OCI-LY7 (cell line): ENCODE measurements around the gene TBC1D8. TPM values are rescaled to one million over a fixed set of nuclear protein-coding genes. Genes with fewer than 3 reads are reported as not detected.

Experiments used
- BruUV-seq: library from RNA; stranded (reverse); fragments of 400-500 nt; replicated peaks from 2 replicates; lab custom pipeline; 2021; lab: Mats Ljungman, UMichigan
- CTCF ChIA-PET: fragments of 300-600 bp; sonication (Branson Sonifier 250); formaldehyde crosslinking; loops from one replicate; lab custom pipeline; 2022; ENCODE audit warnings: antibody characterized with exemption; ENCODE audit not compliant: unreplicated experiment; lab: Charles Lee
- POLR2A ChIA-PET: fragments of 300-600 bp; sonication (Branson Sonifier 250); formaldehyde crosslinking; loops from one replicate; lab custom pipeline; 2022; ENCODE audit warnings: antibody characterized with exemption; lab: Charles Lee
- DNase-seq: peaks from one replicate; pipeline ENCODE4 v3.0.0-alpha.2; 2015; ENCODE audit warnings: low spot score
- H2AFZ ChIP-seq: fragments of 200-600 bp; sonication (generic), shearing (Covaris generic); 2 replicates; pipeline ENCODE4 v1.6.1; 2014; ENCODE audit warnings: mild to moderate bottlenecking, antibody characterized with exemption, low read length, moderate library complexity
- H3K27ac ChIP-seq: fragments of 200-600 bp; sonication (generic); 2 replicates; pipeline ENCODE4 v1.5.1; 2014; ENCODE audit warnings: mixed run types, low read depth, mild to moderate bottlenecking, moderate library complexity, low read length, inconsistent platforms; ENCODE audit not compliant: poor library complexity, severe bottlenecking
- H3K36me3 ChIP-seq: fragments of 200-600 bp; sonication (generic); 2 replicates; pipeline ENCODE4 v1.6.1; 2014; ENCODE audit warnings: mild to moderate bottlenecking, antibody characterized with exemption, low read length, moderate library complexity, mixed read lengths; ENCODE audit not compliant: insufficient read depth
- H3K4me1 ChIP-seq: fragments of 200-600 bp; sonication (generic); 2 replicates; pipeline ENCODE4 v1.5.1; 2014; ENCODE audit warnings: mild to moderate bottlenecking, low read length; ENCODE audit not compliant: insufficient read depth, poor library complexity, severe bottlenecking
- H3K4me2 ChIP-seq: fragments of 200-600 bp; sonication (generic); 2 replicates; pipeline ENCODE4 v1.6.1; 2014; ENCODE audit warnings: mild to moderate bottlenecking, low read length
- H3K4me3 ChIP-seq: fragments of 200-600 bp; sonication (generic); 2 replicates; pipeline ENCODE4 v1.5.1; 2014; ENCODE audit warnings: mild to moderate bottlenecking, low read depth, low read length; ENCODE audit not compliant: poor library complexity, severe bottlenecking
- H3K79me2 ChIP-seq: fragments of 200-600 bp; sonication (generic); 2 replicates; pipeline ENCODE4 v1.6.1; 2016; ENCODE audit warnings: low read depth, mild to moderate bottlenecking, low read length, moderate library complexity, mixed read lengths; ENCODE audit not compliant: insufficient read depth
- H3K9me2 ChIP-seq: fragments of 200-600 bp; sonication (generic); 2 replicates; pipeline ENCODE4 v1.6.1; 2016; ENCODE audit warnings: mild to moderate bottlenecking, low read length, mixed read lengths; ENCODE audit not compliant: insufficient read depth
- H3K9me3 ChIP-seq: fragments of 200-600 bp; sonication (generic); 2 replicates; pipeline ENCODE4 v1.6.1; 2014; ENCODE audit warnings: mild to moderate bottlenecking, mixed run types, low read length, mixed read lengths
- H4K20me1 ChIP-seq: fragments of 200-600 bp; sonication (generic); 2 replicates; pipeline ENCODE4 v1.6.1; 2014; ENCODE audit warnings: mild to moderate bottlenecking, antibody characterized with exemption, low read length, moderate library complexity, mixed read lengths; ENCODE audit not compliant: insufficient read depth
- EZH2phosphoT487 ChIP-seq: fragments of 200-600 bp; sonication (generic); IDR thresholded peaks from 2 replicates; pipeline ENCODE4 v1.6.1; 2018; ENCODE audit warnings: low read depth, borderline replicate concordance, mild to moderate bottlenecking, mixed run types, antibody characterized with exemption, low read length, moderate library complexity, mixed read lengths
- intact Hi-C: fragments of 100-400 bp; cut with micrococcal nuclease; formaldehyde crosslinking; loops from one replicate; pipeline ENCODE4 v1.10.0; 2022; ENCODE audit not compliant: unreplicated experiment
- total RNA-seq, 2 experiments: library from RNA; depleted of rRNA in 1 of 2; stranded (reverse); fragments of >200 nt in 1 of 2; shearing (Covaris generic) in 1 of 2; gene quantifications; 2 replicates each; pipeline ENCODE4 v1.2.3, GENCODE V29; 2014 to 2022
- TF ChIP-seq, protein P1 (sequence below): fragments of 200-600 bp; sonication (generic); conservative IDR thresholded peaks from 2 replicates; pipeline ENCODE4 v1.5.1; 2014; ENCODE audit warnings: mild to moderate bottlenecking, antibody characterized with exemption, low read length, moderate library complexity, mixed read lengths

The TBC1D8 gene
- total RNA-seq, 2 experiments from 2014 or later = 0.22 to 0.49 TPM

DNA sequence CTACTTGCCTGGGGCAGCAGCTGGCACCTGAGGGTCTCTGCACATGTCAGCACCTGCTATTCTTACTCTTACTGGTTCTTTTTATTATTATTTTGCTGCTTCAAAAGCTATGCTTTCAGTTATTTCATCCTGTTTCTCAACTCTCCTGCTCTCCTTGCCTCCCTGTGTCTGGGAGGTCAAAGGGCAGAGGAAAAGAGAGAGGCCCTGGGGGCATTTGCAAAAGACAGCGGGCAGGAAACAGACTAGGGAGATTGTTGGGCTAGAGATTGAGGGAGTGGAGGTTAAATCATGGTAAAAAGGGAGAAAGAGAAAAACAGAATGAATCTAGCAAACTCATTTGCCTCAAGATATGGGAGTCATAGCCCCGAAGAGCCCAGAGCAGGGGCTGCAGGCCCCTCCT, 170.2 kb downstream of the TBC1D8 start:
- Histone ChIP-seq H3K9me3 (no peaks in the 10 kb centered on the region), H2AFZ (no peak overlapping the region), H3K4me1 (peaks cover 11% of the 10 kb centered on the region), H3K36me3 (no peaks in the 10 kb centered on the region), H4K20me1 (no peaks in the 10 kb centered on the region), H3K79me2 (no peaks in the 10 kb centered on the region), H3K4me2 (no peak overlapping the region), H3K9me2 (no peaks in the 10 kb centered on the region), H3K27ac (no peak overlapping the region), H3K4me3 (no peak overlapping the region)
- BruUV-seq = no TSS peak
- POLR2A ChIA-PET = no interaction called here
- CTCF ChIA-PET = no interaction called here
- intact Hi-C loops = no loop called here
- no peak for TF ChIP-seq EZH2phosphoT487
- TF ChIP-seq, protein P1, sequence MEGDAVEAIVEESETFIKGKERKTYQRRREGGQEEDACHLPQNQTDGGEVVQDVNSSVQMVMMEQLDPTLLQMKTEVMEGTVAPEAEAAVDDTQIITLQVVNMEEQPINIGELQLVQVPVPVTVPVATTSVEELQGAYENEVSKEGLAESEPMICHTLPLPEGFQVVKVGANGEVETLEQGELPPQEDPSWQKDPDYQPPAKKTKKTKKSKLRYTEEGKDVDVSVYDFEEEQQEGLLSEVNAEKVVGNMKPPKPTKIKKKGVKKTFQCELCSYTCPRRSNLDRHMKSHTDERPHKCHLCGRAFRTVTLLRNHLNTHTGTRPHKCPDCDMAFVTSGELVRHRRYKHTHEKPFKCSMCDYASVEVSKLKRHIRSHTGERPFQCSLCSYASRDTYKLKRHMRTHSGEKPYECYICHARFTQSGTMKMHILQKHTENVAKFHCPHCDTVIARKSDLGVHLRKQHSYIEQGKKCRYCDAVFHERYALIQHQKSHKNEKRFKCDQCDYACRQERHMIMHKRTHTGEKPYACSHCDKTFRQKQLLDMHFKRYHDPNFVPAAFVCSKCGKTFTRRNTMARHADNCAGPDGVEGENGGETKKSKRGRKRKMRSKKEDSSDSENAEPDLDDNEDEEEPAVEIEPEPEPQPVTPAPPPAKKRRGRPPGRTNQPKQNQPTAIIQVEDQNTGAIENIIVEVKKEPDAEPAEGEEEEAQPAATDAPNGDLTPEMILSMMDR = no peak
- DNase-seq = no peak

DNA sequence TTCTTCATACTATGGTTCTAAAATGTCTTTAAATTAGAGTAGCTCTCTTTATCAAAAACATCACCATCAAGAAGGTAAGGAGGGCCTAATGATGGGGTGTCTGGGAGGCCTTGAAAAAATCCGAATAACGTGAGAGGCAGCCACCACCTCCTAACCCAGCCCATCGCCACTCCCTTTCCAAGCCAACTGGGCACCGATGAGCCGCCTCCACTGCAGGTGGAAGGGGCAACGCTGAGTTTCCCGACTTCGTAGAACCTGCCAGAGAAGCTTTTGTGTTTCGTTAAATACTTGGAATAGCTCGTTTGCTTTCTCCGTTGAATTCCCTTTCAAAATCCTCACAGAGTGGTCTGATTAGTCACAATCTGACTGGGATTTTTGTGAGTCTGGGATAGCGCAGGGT, 171.1 kb downstream of the TBC1D8 start:
- BruUV-seq = no TSS peak
- no peak overlapping the region for H3K27ac ChIP-seq
- no peaks in the 10 kb centered on the region for H3K9me2 ChIP-seq
- no peak overlapping the region for H2AFZ ChIP-seq
- no peak overlapping the region for H3K4me2 ChIP-seq
- no peaks in the 10 kb centered on the region for H4K20me1 ChIP-seq
- ChIA-PET POLR2A (no interaction called here), CTCF (no interaction called here)
- no peaks in the 10 kb centered on the region for H3K9me3 ChIP-seq
- H3K36me3 ChIP-seq = no peaks in the 10 kb centered on the region
- no peak for DNase-seq
- H3K4me1 ChIP-seq = peaks cover 11% of the 10 kb centered on the region
- intact Hi-C loops = no loop called here
- no peak overlapping the region for H3K4me3 ChIP-seq
- H3K79me2 ChIP-seq = no peaks in the 10 kb centered on the region
- TF ChIP-seq, protein P1 = no peak
- TF ChIP-seq EZH2phosphoT487 = no peak

DNA sequence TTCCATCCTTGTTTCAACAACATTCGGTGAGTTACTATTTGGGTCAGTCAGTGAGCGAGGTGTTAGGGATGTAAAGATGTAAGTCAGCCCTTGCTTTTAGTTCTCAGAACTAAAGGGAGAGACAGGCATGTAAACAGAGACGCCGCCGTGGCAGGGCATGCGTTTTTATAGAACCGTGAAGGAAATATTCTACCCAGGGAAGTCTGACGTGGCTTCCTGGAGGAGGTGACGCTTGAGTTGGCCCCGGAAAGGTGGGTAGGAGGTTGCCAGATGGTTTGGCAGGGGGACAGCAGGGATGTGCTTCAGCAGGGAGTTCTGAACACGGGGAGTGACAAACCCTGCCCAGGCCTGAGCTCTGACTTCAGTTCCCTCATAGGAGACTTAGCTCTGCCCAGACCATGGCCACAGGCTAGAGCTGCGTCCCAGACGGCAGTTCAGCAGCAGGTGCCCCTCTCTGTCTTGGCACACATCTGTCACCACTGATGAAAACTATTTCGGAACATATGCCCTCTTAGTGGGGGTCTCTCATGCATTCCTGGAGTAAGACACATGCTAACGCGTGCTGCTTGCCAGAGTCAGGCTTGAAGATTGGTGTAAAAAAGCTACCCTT, 172.5 kb downstream of the TBC1D8 start:
- CTCF ChIA-PET = no interaction called here
- no peaks in the 10 kb centered on the region for H4K20me1 ChIP-seq
- peak overlapping the region; percentile 52 for H2AFZ ChIP-seq
- POLR2A ChIA-PET = interaction anchor here (0.6 kb wide), 1 partner anchor 584 kb away, joined by 3 read pairs; no protein-coding TSS in a partner anchor
- H3K27ac ChIP-seq = no peak overlapping the region
- H3K9me3 ChIP-seq = no peaks in the 10 kb centered on the region
- H3K4me2 ChIP-seq = peak overlapping the region; percentile 43; the same call in 1 of the 2 replicates
- intact Hi-C loops = no loop called here
- BruUV-seq = no TSS peak
- H3K36me3 ChIP-seq = no peaks in the 10 kb centered on the region
- H3K9me2 ChIP-seq = no peaks in the 10 kb centered on the region
- H3K79me2 ChIP-seq = no peaks in the 10 kb centered on the region
- H3K4me1 ChIP-seq = peaks cover 11% of the 10 kb centered on the region
- peak; percentile 6 for DNase-seq
- H3K4me3 ChIP-seq = no peak overlapping the region
- TF ChIP-seq, protein P1 = no peak
- no peak for TF ChIP-seq EZH2phosphoT487
